ENCODE data around the gene NPAS3. TPM values are rescaled to one million over a fixed set of nuclear protein-coding genes. Genes with fewer than 3 reads are reported as not detected.
A peak's percentile ranks its signal among the peaks of the same experiment; 100 is the strongest.

NPAS3 gene
- polyA plus RNA-seq, 2 of the 4 experiments (the other 2 are of a cell fraction) = not detected

- 0% methylated on average over 1 of the region's 1 CpG for WGBS (ENCODE audit: missing lambda C conversion rate)
- no peaks in the 10 kb centered on the region for H3K9me3 ChIP-seq
- no peaks in the 10 kb centered on the region for H3K4me1 ChIP-seq
- H3K4me2 ChIP-seq = no peak overlapping the region
- DNase-seq (ENCODE audit: low read depth in 1 of 2, low spot score in 1 of 2) (no peak), ATAC-seq (no peak), FAIRE-seq (no peak)
- no peak overlapping the region for H3K4me3 ChIP-seq
- no peak overlapping the region for H3K27ac ChIP-seq
- POLR2A ChIA-PET = no interaction called here
- CTCF ChIA-PET = no interaction called here
- TF ChIP-seq MYC (IDR thresholded peaks at IDR 0.05; ENCODE audit: borderline replicate concordance, low read length) (no peak), GATA3 (IDR thresholded peaks at IDR 0.05; ENCODE audit: borderline replicate concordance) (no peak), JUN (IDR thresholded peaks at IDR 0.05) (no peak), ELK1 (IDR thresholded peaks at IDR 0.05; ENCODE audit: low read depth, low read length) (no peak), CEBPB (IDR thresholded peaks at IDR 0.05) (no peak), FOSL2 (IDR thresholded peaks at IDR 0.05) (no peak), FOSL2 (CRISPR knock-in tag; IDR thresholded peaks at IDR 0.05) (no peak), REST (IDR thresholded peaks at IDR 0.05) (no peak), MAFK (IDR thresholded peaks at IDR 0.05; ENCODE audit: partially characterized antibody) (peak; percentile 11)
Observed at GRCh38 chr14:33747749-33748148, 809.1 kb downstream of the NPAS3 start.

DNA sequence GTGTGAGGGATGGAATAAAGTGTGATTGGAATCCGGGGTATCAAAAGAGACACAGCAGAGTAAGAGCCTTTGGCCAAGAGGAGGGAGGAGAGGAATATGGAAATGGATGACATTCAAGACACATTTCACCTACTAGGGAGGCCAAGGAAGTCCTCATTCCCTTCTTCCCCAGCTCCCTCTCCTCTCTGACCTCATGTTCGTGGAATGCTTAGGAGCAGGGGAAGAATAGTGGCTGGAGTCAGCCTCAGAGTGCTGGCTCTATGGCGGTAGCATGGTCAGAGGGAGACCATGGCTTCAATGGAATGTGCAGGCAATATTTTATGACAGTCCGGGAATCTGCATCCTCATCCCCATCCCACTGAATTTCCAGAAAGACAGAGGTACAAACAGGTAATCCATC is 815.6 kb downstream of the NPAS3 start:
- H3K4me1 ChIP-seq = no peaks in the 10 kb centered on the region
- FAIRE-seq = no peak
- no peak overlapping the region for H3K27ac ChIP-seq
- CTCF ChIA-PET = interaction anchor here (1.9 kb wide), 1 partner anchor 38 kb away, joined by 5 read pairs; no protein-coding TSS in a partner anchor
- no peak for DNase-seq (ENCODE audit: low read depth in 1 of 2, low spot score in 1 of 2)
- TF ChIP-seq, protein P1, sequence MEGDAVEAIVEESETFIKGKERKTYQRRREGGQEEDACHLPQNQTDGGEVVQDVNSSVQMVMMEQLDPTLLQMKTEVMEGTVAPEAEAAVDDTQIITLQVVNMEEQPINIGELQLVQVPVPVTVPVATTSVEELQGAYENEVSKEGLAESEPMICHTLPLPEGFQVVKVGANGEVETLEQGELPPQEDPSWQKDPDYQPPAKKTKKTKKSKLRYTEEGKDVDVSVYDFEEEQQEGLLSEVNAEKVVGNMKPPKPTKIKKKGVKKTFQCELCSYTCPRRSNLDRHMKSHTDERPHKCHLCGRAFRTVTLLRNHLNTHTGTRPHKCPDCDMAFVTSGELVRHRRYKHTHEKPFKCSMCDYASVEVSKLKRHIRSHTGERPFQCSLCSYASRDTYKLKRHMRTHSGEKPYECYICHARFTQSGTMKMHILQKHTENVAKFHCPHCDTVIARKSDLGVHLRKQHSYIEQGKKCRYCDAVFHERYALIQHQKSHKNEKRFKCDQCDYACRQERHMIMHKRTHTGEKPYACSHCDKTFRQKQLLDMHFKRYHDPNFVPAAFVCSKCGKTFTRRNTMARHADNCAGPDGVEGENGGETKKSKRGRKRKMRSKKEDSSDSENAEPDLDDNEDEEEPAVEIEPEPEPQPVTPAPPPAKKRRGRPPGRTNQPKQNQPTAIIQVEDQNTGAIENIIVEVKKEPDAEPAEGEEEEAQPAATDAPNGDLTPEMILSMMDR (IDR thresholded peaks at IDR 0.05) = no peak
- TF ChIP-seq PHF8 (IDR thresholded peaks at IDR 0.05; ENCODE audit: borderline replicate concordance, low read depth) (no peak), POLR2AphosphoS2 (conservative IDR thresholded peaks at IDR 0.05; ENCODE audit: low read length) (no peak), MAZ (IDR thresholded peaks at IDR 0.05; ENCODE audit: borderline replicate concordance, low read depth, low read length) (no peak), HOXB5 (CRISPR knock-in tag; IDR thresholded peaks at IDR 0.05) (no peak)
- POLR2A ChIA-PET = no interaction called here
- 20% methylated on average over 4 of the region's 4 CpGs for WGBS (ENCODE audit: missing lambda C conversion rate)
- no peaks in the 10 kb centered on the region for H3K9me3 ChIP-seq
- H3K4me3 ChIP-seq = no peak overlapping the region
- ATAC-seq = no peak
- no peak overlapping the region for H3K4me2 ChIP-seq

GRCh38 chr14:33755358-33755757 is 816.7 kb downstream of the NPAS3 start:
- CTCF ChIA-PET = interaction anchor here (1.9 kb wide), 1 partner anchor 37 kb away, joined by 5 read pairs; no protein-coding TSS in a partner anchor
- POLR2A ChIA-PET = no interaction called here
- no peak for DNase-seq (ENCODE audit: low read depth in 1 of 2, low spot score in 1 of 2)
- FAIRE-seq = no peak
- Histone ChIP-seq H3K9me3 (no peaks in the 10 kb centered on the region), H3K27ac (no peak overlapping the region), H3K4me2 (no peak overlapping the region), H3K4me3 (no peak overlapping the region), H3K4me1 (no peaks in the 10 kb centered on the region)
- WGBS (ENCODE audit: missing lambda C conversion rate) = 0% methylated on average over 5 of the region's 5 CpGs
- ATAC-seq = no peak
- TF ChIP-seq PBX3 (IDR thresholded peaks at IDR 0.05) (no peak), TFCP2L1 (CRISPR knock-in tag; IDR thresholded peaks at IDR 0.05) (no peak), ELK1 (IDR thresholded peaks at IDR 0.05; ENCODE audit: low read depth, low read length) (no peak), EP300 (IDR thresholded peaks at IDR 0.05) (no peak), E2F6 (IDR thresholded peaks at IDR 0.05; ENCODE audit: borderline replicate concordance, low read depth) (no peak), RARB (CRISPR knock-in tag; IDR thresholded peaks at IDR 0.05) (no peak), CHD4 (IDR thresholded peaks at IDR 0.05; ENCODE audit: borderline replicate concordance) (no peak), FOSB (CRISPR knock-in tag; IDR thresholded peaks at IDR 0.05) (no peak)
- TF ChIP-seq, protein P2, sequence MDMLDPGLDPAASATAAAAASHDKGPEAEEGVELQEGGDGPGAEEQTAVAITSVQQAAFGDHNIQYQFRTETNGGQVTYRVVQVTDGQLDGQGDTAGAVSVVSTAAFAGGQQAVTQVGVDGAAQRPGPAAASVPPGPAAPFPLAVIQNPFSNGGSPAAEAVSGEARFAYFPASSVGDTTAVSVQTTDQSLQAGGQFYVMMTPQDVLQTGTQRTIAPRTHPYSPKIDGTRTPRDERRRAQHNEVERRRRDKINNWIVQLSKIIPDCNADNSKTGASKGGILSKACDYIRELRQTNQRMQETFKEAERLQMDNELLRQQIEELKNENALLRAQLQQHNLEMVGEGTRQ (IDR thresholded peaks at IDR 0.05) = no peak
- TF ChIP-seq, protein P3, sequence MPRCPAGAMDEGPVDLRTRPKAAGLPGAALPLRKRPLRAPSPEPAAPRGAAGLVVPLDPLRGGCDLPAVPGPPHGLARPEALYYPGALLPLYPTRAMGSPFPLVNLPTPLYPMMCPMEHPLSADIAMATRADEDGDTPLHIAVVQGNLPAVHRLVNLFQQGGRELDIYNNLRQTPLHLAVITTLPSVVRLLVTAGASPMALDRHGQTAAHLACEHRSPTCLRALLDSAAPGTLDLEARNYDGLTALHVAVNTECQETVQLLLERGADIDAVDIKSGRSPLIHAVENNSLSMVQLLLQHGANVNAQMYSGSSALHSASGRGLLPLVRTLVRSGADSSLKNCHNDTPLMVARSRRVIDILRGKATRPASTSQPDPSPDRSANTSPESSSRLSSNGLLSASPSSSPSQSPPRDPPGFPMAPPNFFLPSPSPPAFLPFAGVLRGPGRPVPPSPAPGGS (IDR thresholded peaks at IDR 0.05) = no peak

Data from A549 (cell line).